Right cardiac atrium (tissue), 5 donors: ENCODE data around the gene AFTPH. TPM values are rescaled to one million over a fixed set of nuclear protein-coding genes. Genes with fewer than 3 reads are reported as not detected.
A peak's percentile ranks its signal among the peaks of the same experiment; 100 is the strongest.

Experiments used
- ATAC-seq, 2 donors: fragments of 200-7000 bp; cut with Tn5 transposase; one replicate each; pipeline versions ENCODE4 v1.8.0 to v1.9.1; 2020; ENCODE audit warnings: moderate library complexity in 2 of 2, mild to moderate bottlenecking in 1 of 2
- DNase-seq, 3 donors: peaks; one replicate each; pipeline ENCODE4 v3.0.0-alpha.2; 2020
- H3K27ac ChIP-seq: one replicate; pipeline ENCODE4 v1.5.1; 2013; ENCODE audit warnings: mild to moderate bottlenecking, low read length, control low read depth, moderate library complexity
- H3K27me3 ChIP-seq: one replicate; pipeline ENCODE4 v1.6.1; 2013; ENCODE audit not compliant: control insufficient read depth, insufficient read depth
- H3K4me1 ChIP-seq: one replicate; pipeline ENCODE4 v1.6.1; 2013; ENCODE audit warnings: low read length; ENCODE audit not compliant: control insufficient read depth, insufficient read depth
- H3K4me3 ChIP-seq: one replicate; pipeline ENCODE4 v1.5.1; 2013; ENCODE audit warnings: low read length, control low read depth
- H3K9me3 ChIP-seq: one replicate; pipeline ENCODE4 v1.6.1; 2013; ENCODE audit warnings: low read length; ENCODE audit not compliant: control insufficient read depth
- WGBS: extraction: QIAGEN DNeasy Blood & Tissue Kit; methylation state at CpG from one replicate; pipeline ENCODE4 v1.1.7; 2013; 5-methylcytosine and 5-hydroxymethylcytosine counted together
- intact Hi-C, 4 donors: fragments of 100-400 bp; cut with DNase I; formaldehyde crosslinking; loops; one replicate each; pipeline versions ENCODE4 v1.11.0 to v1.14.0; 2022 to 2023
- polyA plus RNA-seq: library from polyadenylated mRNA; stranded (reverse); fragments of 200-250 nt; gene quantifications from one replicate; pipeline ENCODE4 v1.2.3, GENCODE V29; 2013
- total RNA-seq, 4 donors: library from RNA; stranded (reverse); fragmentation: NEBNext Ultra II Directional; extraction: Animal tissue kit (Norgen Biotek cat#: 25700); gene quantifications; one replicate each; pipeline ENCODE4 v1.2.1, GENCODE V29; 2021
- donor health status: healthy with polysubstance abuse.
- donor health status: DM: no; HTN: yes; CAD: no.
- donor health status: DM: no; HTN: no; CAD: no.
- donor health status: DM: no; HTN: yes; CAD: no; lungs with severe emphysema.
- donor health status: DM: yes; HTN: yes; CAD: no.

The AFTPH gene
- total and polyA plus RNA-seq, 5 donors, result 9.4 to 16.3 (median 13.2) TPM

GRCh38 chr2:64482765-64483504, 41.2 kb upstream of the AFTPH start:
- no peaks in the 10 kb centered on the region for H3K27me3 ChIP-seq
- H3K9me3 ChIP-seq, result no peaks in the 10 kb centered on the region
- no peak overlapping the region for H3K27ac ChIP-seq
- DNase-seq (peak in 1 of 3 donors; percentile 52), ATAC-seq (peak; percentile 52 to 82)
- 31% methylated on average over 5 of the region's 5 CpGs for WGBS
- intact Hi-C loops, result loop anchor here in 1 of 4 donors (10.0 kb wide), 1 partner anchor 428 kb away; no protein-coding TSS in a partner anchor
- no peak overlapping the region for H3K4me3 ChIP-seq
- H3K4me1 ChIP-seq, result no peaks in the 10 kb centered on the region

- H3K27me3 ChIP-seq, result no peaks in the 10 kb centered on the region
- WGBS, result 72% methylated on average over 4 of the region's 4 CpGs
- H3K27ac ChIP-seq, result no peak overlapping the region
- no peaks in the 10 kb centered on the region for H3K9me3 ChIP-seq
- DNase-seq (no peak), ATAC-seq (no peak)
- H3K4me3 ChIP-seq, result no peak overlapping the region
- intact Hi-C loops, result loop anchor here (5.0 to 10.0 kb wide), 3 partner anchors 153 to 438 kb away; no protein-coding TSS in a partner anchor
- H3K4me1 ChIP-seq, result no peaks in the 10 kb centered on the region
These were observed 38.8 kb upstream of the AFTPH start for GRCh38 chr2:64485331-64485730.

GRCh38 chr2:64485961-64486360, 38.2 kb upstream of the AFTPH start:
- no peak overlapping the region for H3K27ac ChIP-seq
- H3K27me3 ChIP-seq, result no peaks in the 10 kb centered on the region
- no peak overlapping the region for H3K4me3 ChIP-seq
- ATAC-seq (peak; percentile 63 to 78), DNase-seq (peak; percentile 34 to 67 (median 62))
- WGBS, result 39% methylated on average over 8 of the region's 8 CpGs
- no peaks in the 10 kb centered on the region for H3K4me1 ChIP-seq
- intact Hi-C loops, result loop anchor here (5.0 to 10.0 kb wide), 3 partner anchors 154 to 439 kb away; no protein-coding TSS in a partner anchor
- H3K9me3 ChIP-seq, result no peaks in the 10 kb centered on the region

GRCh38 chr2:64487256-64488049, 36.7 kb upstream of the AFTPH start:
- no peak overlapping the region for H3K4me3 ChIP-seq
- H3K9me3 ChIP-seq, result no peaks in the 10 kb centered on the region
- no peaks in the 10 kb centered on the region for H3K4me1 ChIP-seq
- intact Hi-C loops, result loop anchor here (1.0 to 10.0 kb wide), 5 partner anchors 155 to 440 kb away; no protein-coding TSS in a partner anchor
- no peaks in the 10 kb centered on the region for H3K27me3 ChIP-seq
- peak; percentile 32 to 55 for ATAC-seq
- DNase-seq, result no peak
- WGBS, result 54% methylated on average over 10 of the region's 10 CpGs
- no peak overlapping the region for H3K27ac ChIP-seq

GRCh38 chr2:64488050-64488974, 35.8 kb upstream of the AFTPH start:
- Histone ChIP-seq H3K4me3 (no peak overlapping the region), H3K27me3 (no peaks in the 10 kb centered on the region), H3K9me3 (no peaks in the 10 kb centered on the region), H3K27ac (no peak overlapping the region), H3K4me1 (no peaks in the 10 kb centered on the region)
- intact Hi-C loops, result loop anchor here (1.0 to 10.0 kb wide), 5 partner anchors 156 to 441 kb away; no protein-coding TSS in a partner anchor
- 51% methylated on average over 20 of the region's 20 CpGs for WGBS
- ATAC-seq (peak; percentile 38 to 71), DNase-seq (peak; percentile 51 to 86 (median 84))

GRCh38 chr2:64489081-64489751, 34.9 kb upstream of the AFTPH start:
- intact Hi-C loops, result loop anchor here (2.0 to 10.0 kb wide), 4 partner anchors 157 to 442 kb away; no protein-coding TSS in a partner anchor
- WGBS, result 84% methylated on average over 5 of the region's 5 CpGs
- H3K9me3 ChIP-seq, result no peaks in the 10 kb centered on the region
- no peak overlapping the region for H3K4me3 ChIP-seq
- H3K27ac ChIP-seq, result no peak overlapping the region
- H3K27me3 ChIP-seq, result no peaks in the 10 kb centered on the region
- H3K4me1 ChIP-seq, result no peaks in the 10 kb centered on the region
- ATAC-seq (no peak), DNase-seq (no peak)

- 66% methylated on average over 4 of the region's 4 CpGs for WGBS
- Histone ChIP-seq H3K9me3 (no peaks in the 10 kb centered on the region), H3K27ac (no peak overlapping the region), H3K4me1 (no peaks in the 10 kb centered on the region), H3K27me3 (no peaks in the 10 kb centered on the region), H3K4me3 (no peak overlapping the region)
- intact Hi-C loops, result no loop called here
- ATAC-seq (no peak), DNase-seq (no peak)
These were observed 32.7 kb upstream of the AFTPH start for GRCh38 chr2:64491426-64491825.

- Histone ChIP-seq H3K4me1 (no peaks in the 10 kb centered on the region), H3K27me3 (no peaks in the 10 kb centered on the region), H3K27ac (no peak overlapping the region), H3K4me3 (no peak overlapping the region), H3K9me3 (no peaks in the 10 kb centered on the region)
- ATAC-seq (no peak), DNase-seq (no peak)
- WGBS, result 77% methylated on average over 3 of the region's 3 CpGs
- intact Hi-C loops, result no loop called here
These were observed 31.9 kb upstream of the AFTPH start for GRCh38 chr2:64492272-64492671.

- DNase-seq (no peak), ATAC-seq (no peak)
- Histone ChIP-seq H3K4me1 (no peaks in the 10 kb centered on the region), H3K27ac (no peak overlapping the region), H3K27me3 (no peaks in the 10 kb centered on the region), H3K9me3 (no peaks in the 10 kb centered on the region), H3K4me3 (no peak overlapping the region)
- 85% methylated on average over 3 of the region's 3 CpGs for WGBS
- intact Hi-C loops, result no loop called here
These were observed 31.3 kb upstream of the AFTPH start for GRCh38 chr2:64492821-64493220.

- Histone ChIP-seq H3K4me3 (no peak overlapping the region), H3K27ac (no peak overlapping the region), H3K9me3 (no peaks in the 10 kb centered on the region), H3K4me1 (no peaks in the 10 kb centered on the region), H3K27me3 (no peaks in the 10 kb centered on the region)
- WGBS, result 85% methylated on average over 4 of the region's 4 CpGs
- no peak for DNase-seq
- intact Hi-C loops, result no loop called here
- no peak for ATAC-seq
These were observed 30.3 kb upstream of the AFTPH start for GRCh38 chr2:64493788-64494187.
